ENCODE results near the gene CHST12. TPM values are rescaled to one million over a fixed set of nuclear protein-coding genes. Genes with fewer than 3 reads are reported as not detected.
A peak's percentile ranks its signal among the peaks of the same experiment; 100 is the strongest.
"Not testable (repeated sequence)": the region's sequence is repeated elsewhere in the genome, so short reads cannot be mapped to it uniquely, and the experiment has no call there.

Gene CHST12
- total RNA-seq, 1 experiment from 2014 or later, result 18.3 TPM

- CTCF ChIA-PET, result interaction anchor here (1.6 to 1.9 kb wide), 2 partner anchors 11 to 43 kb away, joined by 8 to 11 read pairs; no protein-coding TSS in a partner anchor
Observed at GRCh38 chr7:2388637-2388954, 14.8 kb upstream of the CHST12 start.

DNA sequence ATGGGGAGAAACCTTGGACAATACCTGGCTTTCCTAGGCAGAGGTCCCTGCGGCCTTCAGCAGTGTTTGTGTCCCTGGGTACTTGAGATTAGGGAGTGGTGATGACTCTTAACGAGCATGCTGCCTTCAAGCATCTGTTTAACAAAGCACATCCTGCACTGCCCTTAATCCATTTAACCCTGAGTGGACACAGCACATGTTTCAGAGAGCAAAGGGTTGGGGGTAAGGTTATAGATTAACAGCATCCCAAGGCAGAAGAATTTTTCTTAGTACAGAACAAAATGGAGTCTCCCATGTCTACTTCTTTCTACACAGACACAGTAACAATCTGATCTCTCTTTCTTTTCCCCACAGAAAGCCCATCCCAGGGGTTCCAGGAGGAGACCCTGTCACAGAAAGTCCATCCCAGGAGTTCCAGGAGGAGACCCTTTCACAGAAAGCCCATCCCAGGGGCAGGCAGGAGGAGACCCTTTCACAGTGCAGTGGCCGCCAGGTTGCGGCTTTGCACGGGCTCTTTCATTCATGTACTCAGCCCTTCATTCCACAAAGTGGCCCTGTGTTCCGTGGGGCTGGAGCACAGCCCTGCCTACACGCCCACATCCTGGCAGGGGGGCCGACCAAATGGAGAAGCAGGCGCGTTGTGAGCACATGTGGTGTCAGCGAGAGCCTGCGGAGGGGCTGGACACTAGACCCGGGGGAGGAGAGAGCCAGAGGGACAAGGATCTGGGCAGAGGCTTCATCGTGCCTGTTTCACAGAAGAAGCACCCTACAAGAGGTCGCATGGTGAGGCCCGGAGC is 13.2 kb upstream of the CHST12 start:
- H3K27ac Mint-ChIP-seq, result 0 out of 2 replicates have a peak overlapping the region, but pooled peaks have one; percentile 15
- CTCF ChIA-PET; H3K27me3 Mint-ChIP-seq (ENCODE audit: low read depth); H3K36me3 Mint-ChIP-seq; POLR2A ChIA-PET; DNase-seq (ENCODE audit: low spot score); H3K9me3 Mint-ChIP-seq; H3K4me3 Mint-ChIP-seq; ATAC-seq: not testable (repeated sequence)
- H3K4me1 Mint-ChIP-seq, result peaks cover 20% of the 10 kb centered on the region

More at GRCh38 chr7:2388637-2388954, 14.8 kb upstream of the CHST12 start:
- TF ChIP-seq JAZF1 (CRISPR knock-in tag; IDR thresholded peaks at IDR 0.05), result no peak
- TF ChIP-seq IRF1 (CRISPR knock-in tag; IDR thresholded peaks at IDR 0.05), result no peak
- TF ChIP-seq ARID4B (CRISPR knock-in tag; IDR thresholded peaks at IDR 0.05; ENCODE audit: borderline replicate concordance), result no peak
- TF ChIP-seq ZNF281 (CRISPR knock-in tag; IDR thresholded peaks at IDR 0.05), result no peak
- TF ChIP-seq NR2C2 (CRISPR knock-in tag; IDR thresholded peaks at IDR 0.05), result no peak
- TF ChIP-seq NR3C1 (CRISPR knock-in tag; conservative IDR thresholded peaks at IDR 0.05; ENCODE audit: low read depth), result no peak
- H3K27ac Mint-ChIP-seq, result no peak overlapping the region
- DNase-seq (ENCODE audit: low spot score) (no peak), ATAC-seq (no peak)
- H3K36me3 Mint-ChIP-seq, result no peaks in the 10 kb centered on the region
- POLR2A ChIA-PET, result no interaction called here
- no peaks in the 10 kb centered on the region for H3K9me3 Mint-ChIP-seq
- no peak overlapping the region for H3K4me3 Mint-ChIP-seq
- no peaks in the 10 kb centered on the region for H3K27me3 Mint-ChIP-seq (ENCODE audit: low read depth)
- peaks cover 20% of the 10 kb centered on the region for H3K4me1 Mint-ChIP-seq

GRCh38 chr7:2393706-2394105 is 9.7 kb upstream of the CHST12 start:
- H3K27ac Mint-ChIP-seq, result no peak overlapping the region
- ATAC-seq (no peak), DNase-seq (ENCODE audit: low spot score) (no peak)
- ChIA-PET POLR2A (interaction anchor here (0.7 kb wide), 1 partner anchor 114 kb away, joined by 5 read pairs; no protein-coding TSS in a partner anchor), CTCF (no interaction called here)
- no peaks in the 10 kb centered on the region for H3K9me3 Mint-ChIP-seq
- H3K4me3 Mint-ChIP-seq, result no peak overlapping the region
- peaks cover 16% of the 10 kb centered on the region for H3K4me1 Mint-ChIP-seq
- no peaks in the 10 kb centered on the region for H3K36me3 Mint-ChIP-seq
- H3K27me3 Mint-ChIP-seq (ENCODE audit: low read depth), result no peaks in the 10 kb centered on the region
- TF ChIP-seq OVOL2 (CRISPR knock-in tag; IDR thresholded peaks at IDR 0.05; ENCODE audit: borderline replicate concordance) (no peak), ZNF512 (CRISPR knock-in tag; IDR thresholded peaks at IDR 0.05; ENCODE audit: borderline replicate concordance) (no peak), MXD4 (CRISPR knock-in tag; IDR thresholded peaks at IDR 0.05; ENCODE audit: borderline replicate concordance) (no peak), ZNF281 (CRISPR knock-in tag; IDR thresholded peaks at IDR 0.05) (no peak), HMGA2 (CRISPR knock-in tag; IDR thresholded peaks at IDR 0.05) (no peak), TEAD1 (CRISPR knock-in tag; IDR thresholded peaks at IDR 0.05) (no peak)
- TF ChIP-seq, protein P1, sequence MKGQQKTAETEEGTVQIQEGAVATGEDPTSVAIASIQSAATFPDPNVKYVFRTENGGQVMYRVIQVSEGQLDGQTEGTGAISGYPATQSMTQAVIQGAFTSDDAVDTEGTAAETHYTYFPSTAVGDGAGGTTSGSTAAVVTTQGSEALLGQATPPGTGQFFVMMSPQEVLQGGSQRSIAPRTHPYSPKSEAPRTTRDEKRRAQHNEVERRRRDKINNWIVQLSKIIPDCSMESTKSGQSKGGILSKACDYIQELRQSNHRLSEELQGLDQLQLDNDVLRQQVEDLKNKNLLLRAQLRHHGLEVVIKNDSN (CRISPR knock-in tag; IDR thresholded peaks at IDR 0.05), result no peak
- TF ChIP-seq, protein P2, sequence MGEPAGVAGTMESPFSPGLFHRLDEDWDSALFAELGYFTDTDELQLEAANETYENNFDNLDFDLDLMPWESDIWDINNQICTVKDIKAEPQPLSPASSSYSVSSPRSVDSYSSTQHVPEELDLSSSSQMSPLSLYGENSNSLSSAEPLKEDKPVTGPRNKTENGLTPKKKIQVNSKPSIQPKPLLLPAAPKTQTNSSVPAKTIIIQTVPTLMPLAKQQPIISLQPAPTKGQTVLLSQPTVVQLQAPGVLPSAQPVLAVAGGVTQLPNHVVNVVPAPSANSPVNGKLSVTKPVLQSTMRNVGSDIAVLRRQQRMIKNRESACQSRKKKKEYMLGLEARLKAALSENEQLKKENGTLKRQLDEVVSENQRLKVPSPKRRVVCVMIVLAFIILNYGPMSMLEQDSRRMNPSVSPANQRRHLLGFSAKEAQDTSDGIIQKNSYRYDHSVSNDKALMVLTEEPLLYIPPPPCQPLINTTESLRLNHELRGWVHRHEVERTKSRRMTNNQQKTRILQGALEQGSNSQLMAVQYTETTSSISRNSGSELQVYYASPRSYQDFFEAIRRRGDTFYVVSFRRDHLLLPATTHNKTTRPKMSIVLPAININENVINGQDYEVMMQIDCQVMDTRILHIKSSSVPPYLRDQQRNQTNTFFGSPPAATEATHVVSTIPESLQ (CRISPR knock-in tag; IDR thresholded peaks at IDR 0.05), result no peak

Measured in WTC11 (cell line).